Smooth muscle cell (in vitro differentiated cells): ENCODE data around the gene NMT1. TPM values are rescaled to one million over a fixed set of nuclear protein-coding genes. Genes with fewer than 3 reads are reported as not detected.

Experiments used
- DNase-seq: peaks from one replicate; lab custom pipeline; 2025; ENCODE audit not compliant: unreplicated experiment; lab: John Stamatoyannopoulos, UW
- H2AFZ ChIP-seq: fragments of 200-600 bp; sonication (generic); 2 replicates; pipeline ENCODE4 v1.6.0; 2016; ENCODE audit warnings: antibody characterized with exemption, low read depth, mild to moderate bottlenecking
- H3F3A ChIP-seq: fragments of 200-600 bp; sonication (generic); 2 replicates; pipeline ENCODE4 v1.6.0; 2017; ENCODE audit warnings: antibody characterized with exemption, low read depth
- H3K27ac ChIP-seq: fragments of 200-600 bp; sonication (generic); 2 replicates; pipeline ENCODE4 v1.5.1; 2016; ENCODE audit warnings: low read depth, mild to moderate bottlenecking
- H3K27me3 ChIP-seq: fragments of 200-600 bp; sonication (generic); 2 replicates; pipeline ENCODE4 v1.6.1; 2016; ENCODE audit warnings: low read depth, mild to moderate bottlenecking
- H3K36me3 ChIP-seq: fragments of 200-600 bp; sonication (generic); 2 replicates; pipeline ENCODE4 v1.5.1; 2016; ENCODE audit warnings: low read depth
- H3K4me1 ChIP-seq: fragments of 200-600 bp; sonication (generic); 2 replicates; pipeline ENCODE4 v1.5.1; 2016; ENCODE audit warnings: low read depth
- H3K4me2 ChIP-seq: fragments of 200-600 bp; sonication (generic); 2 replicates; pipeline ENCODE4 v1.6.0; 2016; ENCODE audit warnings: mild to moderate bottlenecking
- H3K4me3 ChIP-seq: fragments of 200-600 bp; sonication (generic); 2 replicates; pipeline ENCODE4 v1.5.1; 2016; ENCODE audit warnings: mild to moderate bottlenecking
- H3K79me2 ChIP-seq: fragments of 200-600 bp; sonication (generic); 2 replicates; pipeline ENCODE4 v1.6.0; 2016; ENCODE audit warnings: low read depth, mild to moderate bottlenecking
- H3K9ac ChIP-seq: fragments of 200-600 bp; sonication (generic); 2 replicates; pipeline ENCODE4 v1.6.0; 2016; ENCODE audit warnings: low read depth
- H3K9me3 ChIP-seq: fragments of 200-600 bp; sonication (generic); replicated peaks from 2 replicates; pipeline ENCODE4 v1.5.1; 2016; ENCODE audit warnings: low read depth
- H4K20me1 ChIP-seq: fragments of 200-600 bp; sonication (generic); 2 replicates; pipeline ENCODE4 v1.6.0; 2016; ENCODE audit warnings: low read depth
- WGBS: methylation state at CpG from one replicate; pipeline ENCODE4 v1.1.7; 2016; ENCODE audit warnings: low lambda C conversion rate; 5-methylcytosine and 5-hydroxymethylcytosine counted together
- polyA plus RNA-seq: library from polyadenylated mRNA; unstranded; fragments of >200 nt; fragmentation: Nextera tagmentation; extraction: Ambion mirVana; gene quantifications from 2 replicates; pipeline ENCODE4 v1.2.1, GENCODE V29; 2016
- total RNA-seq: library from RNA; depleted of rRNA; stranded (reverse); fragments of >200 nt; gene quantifications from 2 replicates; pipeline ENCODE4 v1.2.3, GENCODE V29; 2014
- TF ChIP-seq, protein P1 (sequence below): fragments of 200-600 bp; sonication (generic); IDR thresholded peaks from 2 replicates; pipeline ENCODE4 v1.5.1; 2017; ENCODE audit warnings: borderline replicate concordance, mild to moderate bottlenecking, antibody characterized with exemption; ENCODE audit not compliant: insufficient read depth, poor library complexity, severe bottlenecking

The NMT1 gene
- total and polyA plus RNA-seq, 2 experiments from 2014 or later: 87.6 to 105 TPM

DNA sequence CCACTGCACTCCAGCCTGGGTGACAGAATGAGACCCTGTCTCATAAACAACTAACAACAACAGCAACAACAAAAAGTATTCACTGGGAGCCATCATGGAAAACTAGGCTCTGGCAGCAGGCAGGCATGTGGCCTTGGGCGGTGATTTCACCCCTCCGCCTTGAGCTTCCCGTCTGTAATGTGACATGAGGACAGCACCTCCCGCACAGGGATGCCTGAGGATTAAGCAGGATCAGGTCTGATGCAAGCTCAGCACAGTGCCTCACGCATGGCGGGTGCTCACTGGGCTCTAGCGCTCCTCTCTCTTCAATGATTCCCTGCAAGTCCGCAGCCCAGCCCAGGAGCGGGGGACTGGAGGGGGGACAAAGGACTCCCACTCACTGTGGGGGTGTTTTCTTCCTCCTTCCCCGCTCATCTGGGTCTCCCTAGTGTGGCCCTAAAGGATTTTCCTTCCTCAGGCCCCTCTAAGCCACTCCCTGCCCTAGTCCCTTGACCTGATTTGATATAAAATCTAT, 68.4 kb downstream of the NMT1 start:
- no peak overlapping the region for H3K4me3 ChIP-seq
- no peaks in the 10 kb centered on the region for H4K20me1 ChIP-seq
- peak overlapping the region; percentile 95 for H3K4me2 ChIP-seq
- no peaks in the 10 kb centered on the region for H3K27me3 ChIP-seq
- H3K79me2 ChIP-seq: peaks cover 55% of the 10 kb centered on the region
- peak; percentile 52 for DNase-seq
- peak overlapping the region; percentile 96 for H3K27ac ChIP-seq
- H2AFZ ChIP-seq: no peak overlapping the region
- TF ChIP-seq, protein P1, sequence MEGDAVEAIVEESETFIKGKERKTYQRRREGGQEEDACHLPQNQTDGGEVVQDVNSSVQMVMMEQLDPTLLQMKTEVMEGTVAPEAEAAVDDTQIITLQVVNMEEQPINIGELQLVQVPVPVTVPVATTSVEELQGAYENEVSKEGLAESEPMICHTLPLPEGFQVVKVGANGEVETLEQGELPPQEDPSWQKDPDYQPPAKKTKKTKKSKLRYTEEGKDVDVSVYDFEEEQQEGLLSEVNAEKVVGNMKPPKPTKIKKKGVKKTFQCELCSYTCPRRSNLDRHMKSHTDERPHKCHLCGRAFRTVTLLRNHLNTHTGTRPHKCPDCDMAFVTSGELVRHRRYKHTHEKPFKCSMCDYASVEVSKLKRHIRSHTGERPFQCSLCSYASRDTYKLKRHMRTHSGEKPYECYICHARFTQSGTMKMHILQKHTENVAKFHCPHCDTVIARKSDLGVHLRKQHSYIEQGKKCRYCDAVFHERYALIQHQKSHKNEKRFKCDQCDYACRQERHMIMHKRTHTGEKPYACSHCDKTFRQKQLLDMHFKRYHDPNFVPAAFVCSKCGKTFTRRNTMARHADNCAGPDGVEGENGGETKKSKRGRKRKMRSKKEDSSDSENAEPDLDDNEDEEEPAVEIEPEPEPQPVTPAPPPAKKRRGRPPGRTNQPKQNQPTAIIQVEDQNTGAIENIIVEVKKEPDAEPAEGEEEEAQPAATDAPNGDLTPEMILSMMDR: no peak
- peak overlapping the region; percentile 85 for H3K9ac ChIP-seq
- peaks cover 19% of the 10 kb centered on the region for H3F3A ChIP-seq
- H3K9me3 ChIP-seq: no peaks in the 10 kb centered on the region
- 19% methylated on average over 10 of the region's 10 CpGs for WGBS
- H3K4me1 ChIP-seq: peaks cover 20% of the 10 kb centered on the region
- no peaks in the 10 kb centered on the region for H3K36me3 ChIP-seq

DNA sequence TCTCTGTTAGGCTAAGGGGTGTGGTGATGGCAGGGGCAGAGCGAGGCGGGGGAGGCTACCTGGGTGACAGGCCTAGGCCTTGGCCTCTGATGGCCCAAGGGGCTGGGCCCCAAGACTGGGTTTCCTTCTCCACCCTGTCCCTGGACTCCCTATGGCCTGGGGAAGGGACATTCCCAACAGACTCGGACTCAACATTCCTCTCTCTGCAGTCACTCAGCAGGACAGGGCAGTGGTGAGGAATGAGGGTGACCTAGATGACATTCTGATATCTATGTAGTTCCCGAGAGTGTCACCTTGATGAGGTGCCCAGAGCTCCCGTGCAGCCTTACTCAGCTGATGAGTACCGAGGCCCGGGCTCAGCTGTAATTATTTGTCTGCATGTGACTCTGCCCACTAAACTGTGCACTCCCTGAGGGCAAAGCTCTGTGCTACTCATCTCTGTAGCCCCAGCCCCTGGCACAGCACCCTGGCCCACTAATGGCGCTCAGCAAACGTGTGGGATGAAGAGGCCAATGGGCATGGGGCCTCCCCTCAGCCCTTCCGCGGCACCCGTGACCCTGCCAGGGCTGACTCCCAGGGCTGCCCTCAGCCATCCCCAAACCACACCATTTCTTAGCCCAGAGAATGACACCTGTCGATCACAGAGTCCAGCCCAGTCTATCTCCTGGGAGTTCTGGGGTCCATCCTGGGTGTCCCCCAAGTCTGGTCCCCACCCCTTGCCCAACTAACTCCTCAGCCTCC, 69.0 kb downstream of the NMT1 start:
- Histone ChIP-seq H3K9ac (peak overlapping the region; percentile 85), H3K36me3 (no peaks in the 10 kb centered on the region), H3K27ac (peak overlapping the region; percentile 96), H3K27me3 (no peaks in the 10 kb centered on the region), H3K9me3 (no peaks in the 10 kb centered on the region), H3K4me2 (peak overlapping the region; percentile 95), H4K20me1 (no peaks in the 10 kb centered on the region), H2AFZ (no peak overlapping the region), H3K4me1 (peaks cover 20% of the 10 kb centered on the region), H3F3A (peaks cover 19% of the 10 kb centered on the region), H3K4me3 (no peak overlapping the region), H3K79me2 (peaks cover 49% of the 10 kb centered on the region)
- TF ChIP-seq, protein P1: no peak
- DNase-seq: no peak
- WGBS: 60% methylated on average over 13 of the region's 13 CpGs

DNA sequence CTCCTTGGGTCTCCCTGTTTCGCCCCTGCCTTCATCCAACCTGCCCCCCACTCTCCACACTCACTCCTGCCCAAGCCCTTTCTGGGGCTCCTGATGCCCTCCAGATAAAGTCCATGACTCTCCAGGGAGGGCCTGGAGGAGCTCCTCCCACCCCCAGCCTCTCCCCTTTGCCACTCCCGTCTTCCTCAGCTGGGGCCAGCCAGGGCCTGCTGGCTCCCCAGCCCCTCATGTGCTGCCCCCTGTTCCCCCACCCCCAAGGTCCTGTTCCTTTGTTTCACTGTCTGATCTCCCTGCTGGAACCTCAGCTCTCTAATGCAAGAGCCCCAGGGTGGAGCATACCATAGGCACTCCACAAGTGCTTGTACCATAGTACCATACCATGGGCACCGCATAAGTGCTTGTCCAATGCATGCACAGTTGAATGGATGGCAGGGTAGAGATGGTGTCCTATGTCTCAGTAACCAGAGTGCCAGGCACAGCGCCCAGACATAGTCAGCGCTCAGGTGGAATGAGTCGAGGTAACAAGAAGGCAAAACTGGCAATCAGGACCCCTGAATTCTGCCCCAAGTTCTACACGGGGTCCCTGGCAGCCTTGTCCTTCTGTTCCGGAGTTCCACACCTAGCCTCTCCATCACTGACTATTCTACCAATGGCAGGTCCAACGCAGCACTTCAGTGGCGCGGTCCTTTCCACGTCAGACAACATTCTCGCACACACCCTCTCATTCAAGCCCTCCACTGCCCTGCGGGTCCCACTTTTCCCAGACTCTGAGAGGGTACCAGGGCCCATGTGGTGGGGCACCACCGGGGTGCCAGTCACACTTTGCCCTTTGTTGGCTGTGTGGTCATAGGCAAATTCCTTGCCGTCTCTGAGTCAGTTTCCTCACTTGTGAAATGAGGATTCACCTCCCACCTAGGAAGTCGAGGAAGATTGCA, 69.8 kb downstream of the NMT1 start:
- Histone ChIP-seq H3K27ac (peak overlapping the region; percentile 96), H3K4me1 (peaks cover 23% of the 10 kb centered on the region), H3K4me2 (peak overlapping the region; percentile 95), H2AFZ (no peak overlapping the region), H3K9me3 (no peaks in the 10 kb centered on the region), H4K20me1 (no peaks in the 10 kb centered on the region), H3K9ac (peak overlapping the region; percentile 8), H3K36me3 (no peaks in the 10 kb centered on the region), H3K4me3 (peak overlapping the region; percentile 94), H3K27me3 (no peaks in the 10 kb centered on the region), H3K79me2 (peaks cover 42% of the 10 kb centered on the region), H3F3A (peaks cover 19% of the 10 kb centered on the region)
- no peak for DNase-seq
- WGBS: 93% methylated on average over 16 of the region's 17 CpGs
- TF ChIP-seq, protein P1: no peak
